ENCODE data around the gene MC1R. TPM values are rescaled to one million over a fixed set of nuclear protein-coding genes. Genes with fewer than 3 reads are reported as not detected.

MC1R gene
- total and polyA plus RNA-seq, 10 of the 15 experiments (the other 5 are each of a cell fraction or from before 2014, with no cell fraction given) = 0.06 to 2.3 (median 0.45) TPM

- peak; percentile 39; the same call in 1 of the 3 replicates for TF ChIP-seq POU2F2 (IDR thresholded peaks at IDR 0.05; ENCODE audit: borderline replicate concordance, low read depth, low read length)
- TF ChIP-seq HDAC2 (IDR thresholded peaks at IDR 0.05) = no peak; the same call in 1 of the 2 replicates
- peak; percentile 23; the same call in 1 of the 2 replicates for TF ChIP-seq SPI1 (IDR thresholded peaks at IDR 0.05; ENCODE audit: borderline replicate concordance, insufficient read depth, low read depth, low read length)
- TF ChIP-seq, protein P1, sequence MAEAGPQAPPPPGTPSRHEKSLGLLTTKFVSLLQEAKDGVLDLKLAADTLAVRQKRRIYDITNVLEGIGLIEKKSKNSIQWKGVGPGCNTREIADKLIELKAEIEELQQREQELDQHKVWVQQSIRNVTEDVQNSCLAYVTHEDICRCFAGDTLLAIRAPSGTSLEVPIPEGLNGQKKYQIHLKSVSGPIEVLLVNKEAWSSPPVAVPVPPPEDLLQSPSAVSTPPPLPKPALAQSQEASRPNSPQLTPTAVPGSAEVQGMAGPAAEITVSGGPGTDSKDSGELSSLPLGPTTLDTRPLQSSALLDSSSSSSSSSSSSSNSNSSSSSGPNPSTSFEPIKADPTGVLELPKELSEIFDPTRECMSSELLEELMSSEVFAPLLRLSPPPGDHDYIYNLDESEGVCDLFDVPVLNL (IDR thresholded peaks at IDR 0.05; ENCODE audit: low read depth, low read length) = 0 out of 2 replicates have a peak, but pooled peaks have one; percentile 8
- TF ChIP-seq ETV6 (conservative IDR thresholded peaks at IDR 0.05 in 1 of 2, IDR thresholded peaks at IDR 0.05 in 1 of 2; ENCODE audit: borderline replicate concordance in 1 of 2, low read depth in 1 of 2) = peak in 1 of 2 experiments; percentile 44; a peak in 1 of 4 replicates
- no peak for TF ChIP-seq NR2C2 (IDR thresholded peaks at IDR 0.05; ENCODE audit: borderline replicate concordance, control insufficient read depth, insufficient read length, low read depth)
- TF ChIP-seq REST (IDR thresholded peaks at IDR 0.05; ENCODE audit: low read depth, low read length) = no peak
- TF ChIP-seq, protein P2, sequence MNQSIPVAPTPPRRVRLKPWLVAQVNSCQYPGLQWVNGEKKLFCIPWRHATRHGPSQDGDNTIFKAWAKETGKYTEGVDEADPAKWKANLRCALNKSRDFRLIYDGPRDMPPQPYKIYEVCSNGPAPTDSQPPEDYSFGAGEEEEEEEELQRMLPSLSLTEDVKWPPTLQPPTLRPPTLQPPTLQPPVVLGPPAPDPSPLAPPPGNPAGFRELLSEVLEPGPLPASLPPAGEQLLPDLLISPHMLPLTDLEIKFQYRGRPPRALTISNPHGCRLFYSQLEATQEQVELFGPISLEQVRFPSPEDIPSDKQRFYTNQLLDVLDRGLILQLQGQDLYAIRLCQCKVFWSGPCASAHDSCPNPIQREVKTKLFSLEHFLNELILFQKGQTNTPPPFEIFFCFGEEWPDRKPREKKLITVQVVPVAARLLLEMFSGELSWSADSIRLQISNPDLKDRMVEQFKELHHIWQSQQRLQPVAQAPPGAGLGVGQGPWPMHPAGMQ (IDR thresholded peaks at IDR 0.05; ENCODE audit: borderline replicate concordance) = no peak
- TF ChIP-seq IRF3 (IDR thresholded peaks at IDR 0.05) = no peak
- peak in 1 of 2 experiments; percentile 24; a peak in 1 of 3 replicates for TF ChIP-seq EGR1 (IDR thresholded peaks at IDR 0.05; ENCODE audit: borderline replicate concordance in 1 of 2, low read depth in 2 of 2, low read length in 2 of 2)
- peak; percentile 87 for TF ChIP-seq YY1 (IDR thresholded peaks at IDR 0.05; ENCODE audit: low read depth, low read length)
- TF ChIP-seq, protein P3, sequence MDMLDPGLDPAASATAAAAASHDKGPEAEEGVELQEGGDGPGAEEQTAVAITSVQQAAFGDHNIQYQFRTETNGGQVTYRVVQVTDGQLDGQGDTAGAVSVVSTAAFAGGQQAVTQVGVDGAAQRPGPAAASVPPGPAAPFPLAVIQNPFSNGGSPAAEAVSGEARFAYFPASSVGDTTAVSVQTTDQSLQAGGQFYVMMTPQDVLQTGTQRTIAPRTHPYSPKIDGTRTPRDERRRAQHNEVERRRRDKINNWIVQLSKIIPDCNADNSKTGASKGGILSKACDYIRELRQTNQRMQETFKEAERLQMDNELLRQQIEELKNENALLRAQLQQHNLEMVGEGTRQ (IDR thresholded peaks at IDR 0.05; ENCODE audit: borderline replicate concordance, low read depth, low read length) = peak; percentile 35
- TF ChIP-seq, protein P4, sequence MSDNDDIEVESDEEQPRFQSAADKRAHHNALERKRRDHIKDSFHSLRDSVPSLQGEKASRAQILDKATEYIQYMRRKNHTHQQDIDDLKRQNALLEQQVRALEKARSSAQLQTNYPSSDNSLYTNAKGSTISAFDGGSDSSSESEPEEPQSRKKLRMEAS (IDR thresholded peaks at IDR 0.05; ENCODE audit: low read depth, low read length) = peak; percentile 93
- TF ChIP-seq NR2F1 (conservative IDR thresholded peaks at IDR 0.05) = peak; percentile 96
- TF ChIP-seq RAD21 (IDR thresholded peaks at IDR 0.05; ENCODE audit: insufficient read depth, low read depth, low read length) = no peak
- TF ChIP-seq MYB (IDR thresholded peaks at IDR 0.05; ENCODE audit: borderline replicate concordance, low read depth, low read length) = no peak
- TF ChIP-seq TARDBP (IDR thresholded peaks at IDR 0.05; ENCODE audit: borderline replicate concordance) = peak; percentile 81
- TF ChIP-seq SREBF1 (IDR thresholded peaks at IDR 0.05; ENCODE audit: low read length) = no peak
- 0 out of 2 replicates have a peak, but pooled peaks have one; percentile 33 for TF ChIP-seq RB1 (IDR thresholded peaks at IDR 0.05; ENCODE audit: borderline replicate concordance)
- TF ChIP-seq IRF4 (IDR thresholded peaks at IDR 0.05; ENCODE audit: low read depth, low read length) = 0 out of 2 replicates have a peak, but pooled peaks have one; percentile 34
- TF ChIP-seq RELA (IDR thresholded peaks at IDR 0.05; ENCODE audit: borderline replicate concordance, partially characterized antibody) = peak; percentile 19
Observed at GRCh38 chr16:89917773-89918452, 749 bp upstream of the MC1R start (continued).
